Measurements from ENCODE around the gene SHISA8. TPM values are rescaled to one million over a fixed set of nuclear protein-coding genes. Genes with fewer than 3 reads are reported as not detected.

The SHISA8 gene
- total and polyA plus RNA-seq, 4 donors = not detected

- no peaks in the 10 kb centered on the region for H3K27me3 ChIP-seq (ENCODE audit: control insufficient read depth in 4 of 4, insufficient read depth in 4 of 4, low read length in 3 of 4)
- H3K4me1 ChIP-seq (ENCODE audit: control insufficient read depth in 4 of 4, insufficient read depth in 4 of 4, low read length in 3 of 4) = peaks cover 0 to 7% (median 5%) of the 10 kb centered on the region in 4 donors
- H3K9me3 ChIP-seq (ENCODE audit: control insufficient read depth in 4 of 4, low read length in 3 of 4) = no peaks in the 10 kb centered on the region
- H3K4me3 ChIP-seq (ENCODE audit: low read depth in 1 of 3, low read length in 3 of 3) = no peak overlapping the region
- peaks cover 6 to 20% (median 15%) of the 10 kb centered on the region in 4 donors for H3K36me3 ChIP-seq (ENCODE audit: control insufficient read depth in 4 of 4, insufficient read depth in 3 of 4, low read depth in 1 of 4, low read length in 3 of 4)
- TF ChIP-seq ATF3 (IDR thresholded peaks at IDR 0.05) = no peak
- TF ChIP-seq JUND (IDR thresholded peaks at IDR 0.05) = no peak
- TF ChIP-seq EGR1 (IDR thresholded peaks at IDR 0.05; ENCODE audit: low read depth in 2 of 2) = no peak
- TF ChIP-seq YY1 (IDR thresholded peaks at IDR 0.05) = no peak
- no peak overlapping the region for H3K9ac ChIP-seq (ENCODE audit: low read depth in 1 of 2, low read length in 2 of 2)
- no peak for DNase-seq (ENCODE audit: low spot score)
- no peak overlapping the region for H3K27ac ChIP-seq (ENCODE audit: low read depth in 1 of 2, low read length in 2 of 2)
- 92% methylated on average over 2 of the region's 2 CpGs for WGBS
These were observed 51.4 kb downstream of the SHISA8 start for GRCh38 chr22:41863472-41863871.

- Histone ChIP-seq H3K4me3 (ENCODE audit: low read depth in 1 of 3, low read length in 3 of 3) (no peak overlapping the region), H3K9ac (ENCODE audit: low read depth in 1 of 2, low read length in 2 of 2) (no peak overlapping the region), H3K27me3 (ENCODE audit: control insufficient read depth in 4 of 4, insufficient read depth in 4 of 4, low read length in 3 of 4) (no peaks in the 10 kb centered on the region), H3K27ac (ENCODE audit: low read depth in 1 of 2, low read length in 2 of 2) (no peak overlapping the region), H3K36me3 (ENCODE audit: control insufficient read depth in 4 of 4, insufficient read depth in 3 of 4, low read depth in 1 of 4, low read length in 3 of 4) (peaks cover 5 to 12% (median 8%) of the 10 kb centered on the region in 4 donors), H3K9me3 (ENCODE audit: control insufficient read depth in 4 of 4, low read length in 3 of 4) (no peaks in the 10 kb centered on the region), H3K4me1 (ENCODE audit: control insufficient read depth in 4 of 4, insufficient read depth in 4 of 4, low read length in 3 of 4) (peaks cover 0 to 7% (median 5%) of the 10 kb centered on the region in 4 donors)
- TF ChIP-seq FOXA2 (IDR thresholded peaks at IDR 0.05) = no peak
- TF ChIP-seq EGR1 (IDR thresholded peaks at IDR 0.05; ENCODE audit: low read depth in 2 of 2) = no peak
- no peak for TF ChIP-seq SP1 (IDR thresholded peaks at IDR 0.05)
- TF ChIP-seq FOXA1 (IDR thresholded peaks at IDR 0.05) = no peak
- TF ChIP-seq CTCF (IDR thresholded peaks at IDR 0.05; ENCODE audit: low read depth, low read length, missing input control) = no peak
- TF ChIP-seq RAD21 (IDR thresholded peaks at IDR 0.05) = no peak
- TF ChIP-seq REST (IDR thresholded peaks at IDR 0.05) = no peak
- TF ChIP-seq TAF1 (conservative IDR thresholded peaks at IDR 0.05) = no peak
- no peak for TF ChIP-seq NR2F2 (IDR thresholded peaks at IDR 0.05)
- TF ChIP-seq ATF3 (IDR thresholded peaks at IDR 0.05) = no peak
- TF ChIP-seq MAX (IDR thresholded peaks at IDR 0.05) = no peak
- TF ChIP-seq YY1 (IDR thresholded peaks at IDR 0.05) = no peak
- no peak for TF ChIP-seq HNF4G (IDR thresholded peaks at IDR 0.05)
- TF ChIP-seq GABPA (IDR thresholded peaks at IDR 0.05 in 1 of 2, conservative IDR thresholded peaks at IDR 0.05 in 1 of 2) = no peak
- TF ChIP-seq HNF4A (conservative IDR thresholded peaks at IDR 0.05) = no peak
- no peak for TF ChIP-seq ZBTB33 (IDR thresholded peaks at IDR 0.05)
- TF ChIP-seq JUND (IDR thresholded peaks at IDR 0.05) = no peak
- TF ChIP-seq RXRA (IDR thresholded peaks at IDR 0.05) = no peak
- DNase-seq (ENCODE audit: low spot score) = no peak
- 89% methylated on average over 11 of the region's 11 CpGs for WGBS
These were observed 52.2 kb downstream of the SHISA8 start for GRCh38 chr22:41862530-41863266.
